Measurements from ENCODE around the gene CNIH3.

DNA sequence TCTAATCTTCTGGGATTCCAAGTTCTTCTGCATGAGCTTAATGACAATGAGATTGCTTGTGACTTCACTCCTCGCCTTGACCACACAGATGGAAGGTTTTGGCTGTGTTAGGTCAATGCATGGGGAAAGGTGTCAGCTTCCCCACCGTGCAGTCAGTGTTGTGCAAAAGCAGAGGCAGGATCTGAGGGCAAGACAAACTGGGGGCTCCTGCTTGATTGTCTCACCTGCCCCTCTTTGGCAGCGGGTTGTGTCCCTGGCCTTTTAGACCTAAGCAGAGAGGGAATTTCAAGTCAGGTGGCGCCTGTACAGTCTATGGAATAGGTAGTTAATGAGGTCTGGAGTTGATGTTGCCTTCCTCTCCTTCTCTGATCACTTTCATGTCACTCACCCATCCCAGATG is 150.1 kb downstream of the CNIH3 start:
- no peak for TF ChIP-seq ZFP30 (CRISPR knock-in tag; IDR thresholded peaks at IDR 0.05)
- TF ChIP-seq ISL1 (CRISPR knock-in tag; IDR thresholded peaks at IDR 0.05): no peak
- no peak for TF ChIP-seq TOX (CRISPR knock-in tag; IDR thresholded peaks at IDR 0.05; ENCODE audit: borderline replicate concordance)
- TF ChIP-seq, protein P1, sequence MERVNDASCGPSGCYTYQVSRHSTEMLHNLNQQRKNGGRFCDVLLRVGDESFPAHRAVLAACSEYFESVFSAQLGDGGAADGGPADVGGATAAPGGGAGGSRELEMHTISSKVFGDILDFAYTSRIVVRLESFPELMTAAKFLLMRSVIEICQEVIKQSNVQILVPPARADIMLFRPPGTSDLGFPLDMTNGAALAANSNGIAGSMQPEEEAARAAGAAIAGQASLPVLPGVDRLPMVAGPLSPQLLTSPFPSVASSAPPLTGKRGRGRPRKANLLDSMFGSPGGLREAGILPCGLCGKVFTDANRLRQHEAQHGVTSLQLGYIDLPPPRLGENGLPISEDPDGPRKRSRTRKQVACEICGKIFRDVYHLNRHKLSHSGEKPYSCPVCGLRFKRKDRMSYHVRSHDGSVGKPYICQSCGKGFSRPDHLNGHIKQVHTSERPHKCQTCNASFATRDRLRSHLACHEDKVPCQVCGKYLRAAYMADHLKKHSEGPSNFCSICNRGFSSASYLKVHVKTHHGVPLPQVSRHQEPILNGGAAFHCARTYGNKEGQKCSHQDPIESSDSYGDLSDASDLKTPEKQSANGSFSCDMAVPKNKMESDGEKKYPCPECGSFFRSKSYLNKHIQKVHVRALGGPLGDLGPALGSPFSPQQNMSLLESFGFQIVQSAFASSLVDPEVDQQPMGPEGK (CRISPR knock-in tag; IDR thresholded peaks at IDR 0.05; ENCODE audit: borderline replicate concordance): no peak
- TF ChIP-seq RARB (CRISPR knock-in tag; IDR thresholded peaks at IDR 0.05): no peak
- TF ChIP-seq, protein P2, sequence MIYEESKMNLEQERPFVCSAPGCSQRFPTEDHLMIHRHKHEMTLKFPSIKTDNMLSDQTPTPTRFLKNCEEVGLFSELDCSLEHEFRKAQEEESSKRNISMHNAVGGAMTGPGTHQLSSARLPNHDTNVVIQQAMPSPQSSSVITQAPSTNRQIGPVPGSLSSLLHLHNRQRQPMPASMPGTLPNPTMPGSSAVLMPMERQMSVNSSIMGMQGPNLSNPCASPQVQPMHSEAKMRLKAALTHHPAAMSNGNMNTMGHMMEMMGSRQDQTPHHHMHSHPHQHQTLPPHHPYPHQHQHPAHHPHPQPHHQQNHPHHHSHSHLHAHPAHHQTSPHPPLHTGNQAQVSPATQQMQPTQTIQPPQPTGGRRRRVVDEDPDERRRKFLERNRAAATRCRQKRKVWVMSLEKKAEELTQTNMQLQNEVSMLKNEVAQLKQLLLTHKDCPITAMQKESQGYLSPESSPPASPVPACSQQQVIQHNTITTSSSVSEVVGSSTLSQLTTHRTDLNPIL (CRISPR knock-in tag; IDR thresholded peaks at IDR 0.05; ENCODE audit: low read depth): no peak
- no peak for TF ChIP-seq GLIS3 (CRISPR knock-in tag; IDR thresholded peaks at IDR 0.05)
- no peak for TF ChIP-seq OSR1 (CRISPR knock-in tag; IDR thresholded peaks at IDR 0.05)
- TF ChIP-seq ARNTL (CRISPR knock-in tag; IDR thresholded peaks at IDR 0.05; ENCODE audit: borderline replicate concordance, low read depth): no peak
- no peak for TF ChIP-seq ZFP3 (CRISPR knock-in tag; IDR thresholded peaks at IDR 0.05)
- TF ChIP-seq ZC3H10 (CRISPR knock-in tag; IDR thresholded peaks at IDR 0.05): no peak
- no peak for TF ChIP-seq ESRRG (CRISPR knock-in tag; IDR thresholded peaks at IDR 0.05)
- TF ChIP-seq ZNF8 (CRISPR knock-in tag; IDR thresholded peaks at IDR 0.05): no peak
- TF ChIP-seq PPARA (CRISPR knock-in tag; IDR thresholded peaks at IDR 0.05; ENCODE audit: borderline replicate concordance): no peak

All from SK-N-SH treated with all-trans-retinoic acid at 6 μM for 48 hours (cell line).